Measurements from ENCODE around the gene PROM1.

The PROM1 gene

GRCh38 chr4:15983610-15984009 is 100.2 kb downstream of the PROM1 start:
- H3K4me3 ChIP-seq (ENCODE audit: control insufficient read depth, low read depth, low read length): no peak overlapping the region
- TF ChIP-seq, protein P1, sequence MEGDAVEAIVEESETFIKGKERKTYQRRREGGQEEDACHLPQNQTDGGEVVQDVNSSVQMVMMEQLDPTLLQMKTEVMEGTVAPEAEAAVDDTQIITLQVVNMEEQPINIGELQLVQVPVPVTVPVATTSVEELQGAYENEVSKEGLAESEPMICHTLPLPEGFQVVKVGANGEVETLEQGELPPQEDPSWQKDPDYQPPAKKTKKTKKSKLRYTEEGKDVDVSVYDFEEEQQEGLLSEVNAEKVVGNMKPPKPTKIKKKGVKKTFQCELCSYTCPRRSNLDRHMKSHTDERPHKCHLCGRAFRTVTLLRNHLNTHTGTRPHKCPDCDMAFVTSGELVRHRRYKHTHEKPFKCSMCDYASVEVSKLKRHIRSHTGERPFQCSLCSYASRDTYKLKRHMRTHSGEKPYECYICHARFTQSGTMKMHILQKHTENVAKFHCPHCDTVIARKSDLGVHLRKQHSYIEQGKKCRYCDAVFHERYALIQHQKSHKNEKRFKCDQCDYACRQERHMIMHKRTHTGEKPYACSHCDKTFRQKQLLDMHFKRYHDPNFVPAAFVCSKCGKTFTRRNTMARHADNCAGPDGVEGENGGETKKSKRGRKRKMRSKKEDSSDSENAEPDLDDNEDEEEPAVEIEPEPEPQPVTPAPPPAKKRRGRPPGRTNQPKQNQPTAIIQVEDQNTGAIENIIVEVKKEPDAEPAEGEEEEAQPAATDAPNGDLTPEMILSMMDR (IDR thresholded peaks at IDR 0.05; ENCODE audit: control insufficient read depth, insufficient read depth, low read depth, low read length, missing control alignments): no peak
- no peak for DNase-seq (ENCODE audit: low read depth)

DNA sequence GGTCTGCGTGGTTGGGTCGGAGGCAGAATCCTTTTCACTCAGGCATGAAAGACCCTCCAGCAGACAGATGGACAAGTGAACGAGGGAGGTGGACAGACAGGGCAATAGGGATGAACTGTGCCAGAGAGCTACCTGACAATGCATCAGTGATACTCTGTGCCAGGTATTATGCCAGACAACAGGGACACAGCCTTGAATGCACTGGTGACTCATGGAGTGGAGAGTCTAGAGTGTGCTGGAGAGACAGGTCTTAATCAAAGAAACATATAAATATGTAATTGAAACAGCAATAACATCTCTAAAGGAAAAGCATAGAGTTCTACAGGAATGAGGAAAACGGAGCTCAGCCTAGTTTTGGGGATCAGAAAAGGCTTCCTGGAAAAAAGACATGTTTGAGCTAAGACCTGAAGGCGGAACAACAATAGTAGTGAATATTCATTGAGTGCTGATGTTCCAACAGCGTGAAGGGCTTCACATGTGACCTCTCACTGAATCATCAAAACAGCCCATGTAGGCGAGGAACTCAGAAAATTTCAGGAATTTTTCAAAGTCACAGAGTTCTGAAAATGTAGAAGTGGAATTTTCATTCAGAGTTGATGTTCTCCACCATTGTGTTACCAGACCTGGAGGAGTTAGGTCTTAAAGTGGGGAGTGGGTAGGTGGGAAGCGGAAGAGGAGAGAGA is 100.8 kb downstream of the PROM1 start:
- H3K4me3 ChIP-seq (ENCODE audit: control insufficient read depth, low read depth, low read length): no peak overlapping the region
- TF ChIP-seq, protein P1 (IDR thresholded peaks at IDR 0.05; ENCODE audit: control insufficient read depth, insufficient read depth, low read depth, low read length, missing control alignments): no peak
- no peak for DNase-seq (ENCODE audit: low read depth)

DNA sequence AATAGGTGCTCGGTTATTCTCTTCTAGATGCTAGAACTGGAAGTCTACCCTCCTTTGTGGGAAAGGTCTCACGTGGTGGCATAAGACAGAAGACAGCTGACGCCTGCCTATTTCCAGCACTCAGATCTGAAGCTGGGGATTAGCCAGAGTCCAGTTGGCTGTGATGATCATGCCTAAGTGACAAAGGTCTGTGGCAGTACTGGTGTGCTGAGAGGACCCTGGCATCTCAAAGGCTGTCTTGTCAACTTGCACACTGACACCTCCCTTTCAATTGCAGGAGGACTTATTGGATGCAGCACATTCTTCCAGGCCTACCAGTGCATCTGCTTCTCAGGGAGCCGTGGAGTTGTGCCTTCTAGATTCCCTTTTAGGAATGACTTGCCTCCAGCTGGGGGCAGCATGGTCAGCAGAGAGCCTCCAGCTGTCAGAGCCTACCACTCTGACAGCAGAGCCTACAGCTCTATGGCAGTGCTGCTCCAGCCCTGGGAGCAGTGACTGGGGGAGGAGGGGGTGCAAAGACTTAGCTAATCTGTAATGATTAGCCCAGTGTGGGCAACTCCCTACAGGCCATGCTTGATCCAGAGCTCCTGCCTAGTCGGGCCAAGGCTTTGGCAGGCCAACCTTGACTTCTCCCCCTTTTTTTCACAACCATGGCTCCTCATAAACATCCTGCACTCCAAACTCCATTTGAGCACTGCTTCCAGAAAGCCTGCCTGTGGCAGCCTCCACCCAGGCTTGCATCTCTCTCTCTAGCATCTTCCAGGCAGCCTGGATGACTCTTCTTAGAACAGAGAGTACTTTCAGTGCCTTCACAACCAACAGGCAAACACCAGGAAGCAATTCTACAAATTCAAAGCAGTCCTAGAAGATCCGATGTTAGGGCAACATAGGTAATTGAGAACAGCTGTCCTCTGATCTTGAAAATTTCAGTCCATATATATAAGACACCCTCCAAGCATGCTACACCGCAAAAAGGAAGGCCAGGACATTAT is 107.1 kb downstream of the PROM1 start:
- DNase-seq (ENCODE audit: low read depth): no peak
- TF ChIP-seq, protein P1 (IDR thresholded peaks at IDR 0.05; ENCODE audit: control insufficient read depth, insufficient read depth, low read depth, low read length, missing control alignments): no peak
- H3K4me3 ChIP-seq (ENCODE audit: control insufficient read depth, low read depth, low read length): no peak overlapping the region

DNA sequence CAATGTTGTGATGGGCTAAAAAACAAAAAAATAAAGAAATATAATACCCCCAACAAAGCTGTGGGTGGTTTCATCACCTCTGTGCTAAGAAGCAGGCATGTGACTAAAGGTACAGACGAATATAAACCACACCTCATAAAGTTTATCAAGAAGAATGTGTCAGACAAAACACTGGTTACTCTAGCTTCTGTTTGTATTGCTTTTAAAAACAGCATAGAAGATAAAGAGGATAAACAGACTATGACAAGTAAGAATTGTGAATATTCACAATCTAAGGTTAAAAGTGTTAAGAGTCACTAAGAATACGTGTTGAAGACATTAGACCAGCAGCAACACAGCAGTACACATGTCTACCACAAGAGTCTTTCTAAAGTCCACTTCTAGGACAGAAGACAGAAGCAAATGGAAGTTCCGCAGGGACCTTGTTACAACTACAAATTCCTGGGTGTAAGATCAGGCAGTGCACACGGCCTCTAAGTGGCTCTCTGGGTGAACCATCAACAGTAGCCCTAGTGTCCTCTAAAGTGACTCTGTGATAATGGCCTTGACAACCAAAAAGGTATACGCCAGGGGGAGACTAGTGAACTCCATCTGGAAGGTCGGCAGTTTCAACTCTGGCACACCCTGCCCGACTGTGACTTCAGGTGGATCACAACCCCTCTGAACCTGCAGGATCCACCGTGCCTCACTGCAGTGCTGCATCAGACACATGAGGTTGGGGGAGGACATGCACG is 112.6 kb downstream of the PROM1 start:
- TF ChIP-seq, protein P1 (IDR thresholded peaks at IDR 0.05; ENCODE audit: control insufficient read depth, insufficient read depth, low read depth, low read length, missing control alignments): no peak
- no peak overlapping the region for H3K4me3 ChIP-seq (ENCODE audit: control insufficient read depth, low read depth, low read length)
- DNase-seq (ENCODE audit: low read depth): no peak

DNA sequence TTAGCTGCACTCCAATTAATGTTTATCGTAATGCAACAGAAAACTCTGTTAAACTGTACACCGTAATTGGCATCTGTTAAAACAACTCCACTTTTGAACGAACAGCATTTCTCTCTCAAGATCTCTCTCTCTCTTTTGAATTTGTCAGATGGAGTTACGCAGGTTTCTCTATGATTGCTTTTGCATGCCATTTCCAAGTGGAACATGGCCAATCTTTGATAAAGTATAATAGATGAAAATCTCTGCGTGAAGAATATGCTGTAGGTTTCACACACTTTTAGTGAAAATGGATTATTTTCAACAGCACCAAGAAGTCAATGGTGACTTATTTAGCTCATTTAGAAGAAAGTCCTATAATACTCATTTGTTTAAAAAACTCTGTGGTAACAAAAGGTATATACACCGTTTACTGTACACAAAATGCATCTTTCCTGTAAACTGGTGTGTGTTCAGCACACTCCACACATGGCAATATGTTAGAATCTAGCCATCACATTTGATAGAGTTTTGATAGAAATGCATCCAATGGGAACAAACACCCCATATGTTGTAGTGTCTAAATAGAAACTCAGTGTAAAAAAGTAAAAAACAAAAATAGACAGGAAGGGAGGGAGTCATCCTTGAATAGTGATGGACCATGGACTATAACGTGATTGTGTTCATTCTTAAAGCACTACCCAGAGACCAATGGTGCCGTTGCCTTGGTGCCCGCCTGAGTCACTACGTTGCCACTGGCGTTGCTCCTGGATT is 115.1 kb downstream of the PROM1 start:
- TF ChIP-seq, protein P1 (IDR thresholded peaks at IDR 0.05; ENCODE audit: control insufficient read depth, insufficient read depth, low read depth, low read length, missing control alignments): no peak
- H3K4me3 ChIP-seq (ENCODE audit: control insufficient read depth, low read depth, low read length): no peak overlapping the region
- no peak for DNase-seq (ENCODE audit: low read depth)

DNA sequence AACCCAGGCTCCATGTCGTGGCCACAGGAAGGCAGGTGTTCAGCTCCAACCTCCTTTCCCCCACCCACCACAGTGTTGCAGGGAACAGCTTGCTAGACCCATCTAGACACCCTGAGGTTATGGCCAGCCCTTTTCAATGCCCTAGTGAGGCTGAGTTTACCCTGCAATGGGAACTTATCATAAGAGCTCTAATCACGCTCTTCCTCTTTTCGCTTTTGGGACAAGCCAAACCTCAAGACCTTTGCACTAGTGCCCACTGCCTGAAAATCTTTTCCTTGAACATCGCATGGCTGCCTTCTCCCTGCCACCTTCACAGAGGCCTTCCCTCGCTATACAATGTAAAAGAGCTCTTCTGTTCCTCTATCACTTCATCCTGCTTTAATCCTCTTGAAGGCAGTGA is 118.5 kb downstream of the PROM1 start:
- TF ChIP-seq, protein P1 (IDR thresholded peaks at IDR 0.05; ENCODE audit: control insufficient read depth, insufficient read depth, low read depth, low read length, missing control alignments): no peak

More for the DNA sequence above, 118.5 kb downstream of the PROM1 start:
- no peak overlapping the region for H3K4me3 ChIP-seq (ENCODE audit: control insufficient read depth, low read depth, low read length)
- no peak for DNase-seq (ENCODE audit: low read depth)
